K562 (cell line): ENCODE results near the gene ASB10. TPM values are rescaled to one million over a fixed set of nuclear protein-coding genes. Genes with fewer than 3 reads are reported as not detected.

ENCODE experiments used
- ARID1B ChIP-seq: fragments of 450-650 bp; IDR thresholded peaks from 2 replicates; pipeline ENCODE4 v1.6.1; 2016; ENCODE audit warnings: antibody characterized with exemption, mild to moderate bottlenecking, inconsistent platforms
- CBX2 ChIP-seq: fragments of 200-600 bp; sonication (generic); IDR thresholded peaks from one replicate; pipeline ENCODE4 v1.6.1; 2012; ENCODE audit warnings: mild to moderate bottlenecking, low read length, inconsistent platforms; ENCODE audit not compliant: insufficient read depth, poor library complexity, severe bottlenecking
- COPS2 ChIP-seq: fragments of 450-650 bp; conservative IDR thresholded peaks from 2 replicates; pipeline ENCODE4 v1.6.1; 2016; ENCODE audit warnings: mild to moderate bottlenecking, moderate library complexity
- CREB1 ChIP-seq, 2 experiments: sonication (generic) in 1 of 2; formaldehyde crosslinking in 1 of 2; IDR thresholded peaks; 2 replicates each; pipeline versions ENCODE4 v1.6.1 to v1.8.0; 2012 to 2022; ENCODE audit warnings: inconsistent platforms in 1 of 2, mild to moderate bottlenecking in 1 of 2, missing genetic modification reagents in 1 of 2, moderate library complexity in 1 of 2
- E2F4 ChIP-seq: sonication (generic); formaldehyde crosslinking; IDR thresholded peaks from 2 replicates; pipeline ENCODE4 v1.8.0; 2022; ENCODE audit warnings: mild to moderate bottlenecking, low read depth, missing genetic modification reagents
- ELF2 ChIP-seq: fragments of 250-450 bp; sonication (Bioruptor Pico); IDR thresholded peaks from 2 replicates; pipeline ENCODE4 v1.5.0; 2021; ENCODE audit warnings: mild to moderate bottlenecking
- ELF4 ChIP-seq: fragments of 450-650 bp; formaldehyde crosslinking; IDR thresholded peaks from 2 replicates; pipeline ENCODE4 v1.4.0; 2022; ENCODE audit warnings: missing genetic modification characterization
- HMG20B ChIP-seq: fragments of 250-450 bp; sonication (Bioruptor Pico); IDR thresholded peaks from 2 replicates; pipeline ENCODE4 v1.5.0; 2021; ENCODE audit warnings: mild to moderate bottlenecking
- KDM1A ChIP-seq, 2 experiments: fragments of 450-650 bp; IDR thresholded peaks; 2 replicates each; pipeline ENCODE4 v1.6.1; 2016; ENCODE audit warnings: mild to moderate bottlenecking in 2 of 2
- KDM2B ChIP-seq: fragments of 250-450 bp; sonication (Bioruptor Pico); IDR thresholded peaks from 2 replicates; pipeline ENCODE4 v1.8.0; 2021; ENCODE audit warnings: mild to moderate bottlenecking, moderate library complexity
- KDM4B ChIP-seq, 2 experiments: fragments of 450-650 bp in 1 of 2; sonication (generic) in 1 of 2; IDR thresholded peaks; 2 replicates each; pipeline ENCODE4 v1.6.1; 2016 to 2017; ENCODE audit warnings: borderline replicate concordance in 2 of 2, antibody characterized with exemption in 1 of 2, low read depth in 1 of 2, mild to moderate bottlenecking in 1 of 2
- KLF6 ChIP-seq: fragments of 250-450 bp; sonication (Bioruptor Pico); IDR thresholded peaks from 2 replicates; pipeline ENCODE4 v1.4.0; 2020; ENCODE audit warnings: mild to moderate bottlenecking, moderate library complexity, borderline replicate concordance
- LCOR ChIP-seq: sonication (generic); formaldehyde crosslinking; IDR thresholded peaks from 2 replicates; pipeline ENCODE4 v1.8.0; 2022; ENCODE audit warnings: mild to moderate bottlenecking, missing genetic modification reagents
- MTF1 ChIP-seq: fragments of 250-450 bp; sonication (Bioruptor Pico); IDR thresholded peaks from 2 replicates; pipeline ENCODE4 v1.9.0; 2021; ENCODE audit warnings: moderate library complexity, mild to moderate bottlenecking, inconsistent platforms, borderline replicate concordance
- MXD1 ChIP-seq: fragments of 250-450 bp; sonication (Bioruptor Pico); IDR thresholded peaks from 2 replicates; pipeline ENCODE4 v1.8.0; 2021; ENCODE audit warnings: borderline replicate concordance, mild to moderate bottlenecking, moderate library complexity; ENCODE audit not compliant: poor library complexity, severe bottlenecking
- NFATC3 ChIP-seq: fragments of 450-650 bp; IDR thresholded peaks from 2 replicates; pipeline ENCODE4 v1.6.1; 2017; ENCODE audit warnings: mild to moderate bottlenecking
- OTX1 ChIP-seq: fragments of 450-650 bp; formaldehyde crosslinking; IDR thresholded peaks from 2 replicates; pipeline ENCODE4 v1.4.0; 2022; ENCODE audit warnings: mild to moderate bottlenecking
- PHTF2 ChIP-seq: fragments of 250-450 bp; sonication (Bioruptor Pico); IDR thresholded peaks from 2 replicates; pipeline ENCODE4 v1.5.0; 2021; ENCODE audit warnings: mild to moderate bottlenecking
- PML ChIP-seq: IDR thresholded peaks from 2 replicates; pipeline ENCODE4 v1.6.1; 2012; ENCODE audit warnings: low read length, inconsistent platforms
- POLR2A ChIP-seq: fragments of 450-650 bp; conservative IDR thresholded peaks from 2 replicates; pipeline ENCODE4 v1.6.1; 2016
- POLR2G ChIP-seq: fragments of 200-400 bp; formaldehyde crosslinking; IDR thresholded peaks from 2 replicates; pipeline ENCODE4 v1.6.1; 2017; ENCODE audit warnings: low read depth, mild to moderate bottlenecking, antibody characterized with exemption, low read length, moderate library complexity
- PTBP1 ChIP-seq: fragments of 200-400 bp; formaldehyde crosslinking; IDR thresholded peaks from 2 replicates; pipeline ENCODE4 v1.6.1; 2017; ENCODE audit warnings: low read depth, low read length
- PTRF ChIP-seq: fragments of 450-650 bp; IDR thresholded peaks from 2 replicates; pipeline ENCODE4 v1.6.1; 2016; ENCODE audit warnings: mild to moderate bottlenecking, missing genetic modification characterization, missing compliant biosample characterization
- RCOR1 ChIP-seq, 2 experiments: IDR thresholded peaks; 2 replicates each; pipeline ENCODE4 v1.6.1; 2012; ENCODE audit warnings: low read depth in 2 of 2, low read length in 2 of 2, borderline replicate concordance in 1 of 2, improper control_type of control experiment in 1 of 2
- RFX1 ChIP-seq: fragments of 450-650 bp; IDR thresholded peaks from 2 replicates; pipeline ENCODE4 v1.6.1; 2016; ENCODE audit warnings: mild to moderate bottlenecking, moderate library complexity
- RNF2 ChIP-seq: sonication (generic); IDR thresholded peaks from 2 replicates; pipeline ENCODE4 v1.6.1; 2016
- SMAD4 ChIP-seq: fragments of 250-450 bp; sonication (Bioruptor Pico); conservative IDR thresholded peaks from 2 replicates; pipeline ENCODE4 v1.8.0; 2021; ENCODE audit warnings: inconsistent platforms, mild to moderate bottlenecking, moderate library complexity
- SOX6 ChIP-seq: fragments of 450-650 bp; IDR thresholded peaks from 2 replicates; pipeline ENCODE4 v1.6.1; 2014; ENCODE audit warnings: mild to moderate bottlenecking
- SRSF7 ChIP-seq: fragments of 200-400 bp; formaldehyde crosslinking; optimal IDR thresholded peaks from 2 replicates; pipeline ENCODE3; 2017; ENCODE audit warnings: mild to moderate bottlenecking, low read depth, low read length
- SUPT5H ChIP-seq: fragments of 450-650 bp; IDR thresholded peaks from 2 replicates; pipeline ENCODE4 v1.6.1; 2016
- TRIM24 ChIP-seq, 2 experiments: fragments of 450-650 bp; IDR thresholded peaks; 2 replicates each; pipeline ENCODE4 v1.6.1; 2016
- ZBED1 ChIP-seq: IDR thresholded peaks from 2 replicates; pipeline ENCODE4 v1.6.1; 2014
- ZFPM2 ChIP-seq: fragments of 250-450 bp; sonication (Bioruptor Pico); IDR thresholded peaks from 2 replicates; pipeline ENCODE4 v1.5.1; 2022; ENCODE audit warnings: mild to moderate bottlenecking
- ZNF551 ChIP-seq: fragments of 250-450 bp; sonication (Bioruptor Pico); IDR thresholded peaks from 2 replicates; pipeline ENCODE4 v1.5.0; 2021; ENCODE audit warnings: mild to moderate bottlenecking, moderate library complexity
- ZNF696 ChIP-seq: fragments of 250-450 bp; sonication (Bioruptor Pico); conservative IDR thresholded peaks from 2 replicates; pipeline ENCODE4 v1.4.0; 2020; ENCODE audit warnings: mild to moderate bottlenecking, moderate library complexity
- polyA plus RNA-seq, 8 experiments: library from polyadenylated mRNA; depleted of rRNA in 4 of 8; stranded (reverse) in 5 of 8; unstranded in 3 of 8; fragments of >200 nt; fragmentation: Nextera tagmentation in 2 of 8; fragmentation: Illumina TruSeq in 1 of 8; extraction: Ambion mirVana in 2 of 8; extraction: Trizol in 1 of 8; gene quantifications; 2 replicates each; pipeline versions ENCODE4 v1.2.1 to v1.2.3, GENCODE V29; 2011 to 2014; ENCODE audit warnings: inconsistent platforms in 1 of 8, missing spikeins in 1 of 8
- total RNA-seq, 7 experiments: library from RNA; depleted of rRNA in 6 of 7; stranded (reverse); fragments of >200 nt in 6 of 7; fragmentation: Illumina TruSeq in 2 of 7; extraction: Trizol in 2 of 7; gene quantifications; 2 replicates each; pipeline versions ENCODE4 v1.2.1 to v1.2.3, GENCODE V29; 2011 to 2021; ENCODE audit warnings: low replicate concordance in 1 of 7

Gene ASB10
- total and polyA plus RNA-seq, 9 of the 15 experiments (the other 6 are each of a cell fraction or from before 2014, with no cell fraction given), result not detected

DNA sequence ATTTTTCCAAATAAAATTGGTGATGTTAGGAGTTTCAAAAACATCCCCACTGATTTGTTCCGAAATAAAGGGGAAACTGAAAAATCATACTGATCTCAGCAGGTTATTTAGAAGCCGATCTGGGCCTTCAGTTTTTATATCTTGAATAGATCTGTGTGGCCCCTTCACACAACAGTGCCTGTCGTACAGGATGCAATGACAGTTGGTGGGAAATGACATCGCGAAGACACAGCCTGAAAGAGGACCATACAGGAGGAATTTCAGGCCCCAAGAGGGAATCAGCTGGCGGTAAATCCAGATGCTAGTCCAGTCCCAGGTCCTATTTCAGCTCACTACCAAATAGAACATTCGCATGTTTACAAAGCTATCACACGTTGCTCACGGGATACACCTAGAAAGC lies 20.3 kb upstream of the ASB10 start (continued):
- TF ChIP-seq MXD1 (CRISPR knock-in tag) (no peak), KDM1A (IDR thresholded peaks at IDR 0.05) (no peak), SRSF7 (no peak), ZBED1 (no peak), KDM2B (CRISPR knock-in tag) (no peak), ELF4 (CRISPR knock-in tag) (no peak), COPS2 (no peak), POLR2G (no peak), RCOR1 (IDR thresholded peaks at IDR 0.05; ENCODE audit: borderline replicate concordance in 1 of 2, low read depth in 2 of 2, low read length in 2 of 2) (no peak), OTX1 (no peak), KDM4B (IDR thresholded peaks at IDR 0.05; ENCODE audit: borderline replicate concordance in 2 of 2, low read depth in 1 of 2) (no peak), ELF2 (CRISPR knock-in tag) (peak; percentile 59; the same call in 1 of the 2 replicates), LCOR (0 out of 2 replicates have a peak, but pooled peaks have one; percentile 7), E2F4 (CRISPR knock-in tag) (no peak), RFX1 (no peak), SMAD4 (CRISPR knock-in tag) (peak; percentile 8; the same call in 1 of the 2 replicates), HMG20B (no peak), PTBP1 (no peak), ZFPM2 (CRISPR knock-in tag) (no peak), SUPT5H (no peak), KLF6 (no peak), SOX6 (peak; percentile 5; the same call in 1 of the 2 replicates), CREB1 (IDR thresholded peaks at IDR 0.05) (no peak), CREB1 (CRISPR knock-in tag; IDR thresholded peaks at IDR 0.05) (no peak), TRIM24 (IDR thresholded peaks at IDR 0.05) (no peak), ZNF551 (CRISPR knock-in tag) (no peak), PHTF2 (CRISPR knock-in tag) (no peak), CBX2 (no peak), RNF2 (no peak; the same call in 1 of the 2 replicates), NFATC3 (no peak), ARID1B (no peak), PTRF (no peak), ZNF696 (CRISPR knock-in tag) (no peak), MTF1 (CRISPR knock-in tag) (no peak), POLR2A (no peak), PML (peak; percentile 24; the same call in 1 of the 2 replicates)
